IMR-90 (cell line): Measurements from ENCODE around the gene ACSL6. TPM values are rescaled to one million over a fixed set of nuclear protein-coding genes. Genes with fewer than 3 reads are reported as not detected.

Experiments
- ATAC-seq: fragments of 200-7000 bp; cut with Tn5 transposase; 2 replicates; pipeline ENCODE4 v1.9.1; 2020; ENCODE audit warnings: low read depth, mild to moderate bottlenecking, moderate library complexity
- BruUV-seq: library from RNA; stranded (reverse); fragments of 400-500 nt; replicated peaks from 2 replicates; lab custom pipeline; 2021; lab: Mats Ljungman, UMichigan
- CTCF ChIA-PET: fragments of 300-600 bp; formaldehyde crosslinking; extraction: SDS; loops from one replicate; lab custom pipeline; 2021; ENCODE audit warnings: antibody characterized with exemption; lab: Yijun Ruan, JAX
- POLR2A ChIA-PET: fragments of 300-600 bp; sonication (Branson Sonifier 250); formaldehyde crosslinking; loops from one replicate; lab custom pipeline; 2022; ENCODE audit warnings: antibody characterized with exemption; ENCODE audit not compliant: unreplicated experiment; lab: Charles Lee
- DNase-seq: peaks from one replicate; pipeline ENCODE4 v3.0.0; 2013
- H2AFZ ChIP-seq: replicated peaks from 2 replicates; pipeline ENCODE3; 2013; ENCODE audit warnings: low read length, mild to moderate bottlenecking; ENCODE audit not compliant: poor library complexity
- H2AK5ac ChIP-seq: 2 replicates; pipeline ENCODE4 v1.6.1; 2013; ENCODE audit warnings: low read depth, low read length, inconsistent platforms
- H2AK9ac ChIP-seq: replicated peaks from 2 replicates; pipeline ENCODE3; 2013; ENCODE audit warnings: mild to moderate bottlenecking, low read depth, low read length, moderate library complexity; ENCODE audit not compliant: poor library complexity
- H2BK120ac ChIP-seq: 2 replicates; pipeline ENCODE4 v1.6.1; 2013; ENCODE audit warnings: low read depth, low read length, inconsistent platforms
- H2BK15ac ChIP-seq: 3 replicates; pipeline ENCODE4 v1.6.1; 2013; ENCODE audit warnings: low read depth, low read length, inconsistent platforms
- H2BK20ac ChIP-seq: 2 replicates; pipeline ENCODE4 v1.6.1; 2013; ENCODE audit warnings: low read depth, mild to moderate bottlenecking, inconsistent platforms, low read length, moderate library complexity
- H2BK5ac ChIP-seq: 2 replicates; pipeline ENCODE4 v1.6.1; 2013; ENCODE audit warnings: mild to moderate bottlenecking, low read depth, low read length, inconsistent platforms; ENCODE audit not compliant: poor library complexity, severe bottlenecking
- H3K14ac ChIP-seq: replicated peaks from 2 replicates; pipeline ENCODE4 v1.6.1; 2013; ENCODE audit warnings: low read depth, low read length, inconsistent platforms
- H3K18ac ChIP-seq: 2 replicates; pipeline ENCODE4 v1.6.1; 2013; ENCODE audit warnings: low read depth, low read length, control low read depth
- H3K23ac ChIP-seq: 2 replicates; pipeline ENCODE4 v1.6.1; 2013; ENCODE audit warnings: low read depth, low read length, inconsistent platforms
- H3K27ac ChIP-seq: 2 replicates; pipeline ENCODE4 v1.5.1; 2013; ENCODE audit warnings: mild to moderate bottlenecking, control low read depth, low read length; ENCODE audit not compliant: insufficient read depth
- H3K27me3 ChIP-seq: 2 replicates; pipeline ENCODE4 v1.6.1; 2013; ENCODE audit warnings: low read length; ENCODE audit not compliant: control insufficient read depth, insufficient read depth
- H3K36me3 ChIP-seq: 2 replicates; pipeline ENCODE4 v1.6.1; 2013; ENCODE audit warnings: low read length, mixed read lengths; ENCODE audit not compliant: control insufficient read depth, insufficient read depth
- H3K4ac ChIP-seq: 2 replicates; pipeline ENCODE4 v1.6.1; 2013; ENCODE audit warnings: low read depth, low read length, inconsistent platforms
- H3K4me1 ChIP-seq: 2 replicates; pipeline ENCODE4 v1.6.1; 2013; ENCODE audit warnings: low read length, mixed read lengths; ENCODE audit not compliant: control insufficient read depth, insufficient read depth
- H3K4me2 ChIP-seq: 2 replicates; pipeline ENCODE4 v1.6.1; 2013; ENCODE audit warnings: low read depth, mild to moderate bottlenecking, control low read depth, low read length, moderate library complexity
- H3K4me3 ChIP-seq: 2 replicates; pipeline ENCODE4 v1.5.1; 2013; ENCODE audit warnings: low read depth, mild to moderate bottlenecking, control low read depth, low read length, moderate library complexity; ENCODE audit not compliant: insufficient read depth
- H3K56ac ChIP-seq: 2 replicates; pipeline ENCODE4 v1.6.1; 2013; ENCODE audit warnings: low read length, inconsistent platforms; ENCODE audit not compliant: insufficient read depth; ENCODE audit errors: extremely low read depth
- H3K79me1 ChIP-seq, 2 experiments: 2 replicates each; pipeline ENCODE4 v1.6.1; 2013; ENCODE audit warnings: low read length in 2 of 2, inconsistent platforms in 1 of 2, low read depth in 1 of 2
- H3K9ac ChIP-seq: 2 replicates; pipeline ENCODE4 v1.6.1; 2013; ENCODE audit warnings: low read depth, low read length, control low read depth
- H3K9me1 ChIP-seq: 2 replicates; pipeline ENCODE4 v1.6.1; 2013; ENCODE audit warnings: low read length, inconsistent platforms; ENCODE audit not compliant: insufficient read depth
- H3K9me3 ChIP-seq: 2 replicates; pipeline ENCODE4 v1.6.1; 2013; ENCODE audit warnings: low read length; ENCODE audit not compliant: control insufficient read depth, insufficient read depth
- H4K20me1 ChIP-seq: 2 replicates; pipeline ENCODE4 v1.6.1; 2013; ENCODE audit warnings: low read length, inconsistent platforms; ENCODE audit not compliant: insufficient read depth
- H4K5ac ChIP-seq: 2 replicates; pipeline ENCODE4 v1.6.1; 2013; ENCODE audit warnings: mild to moderate bottlenecking, low read depth, low read length, control low read depth
- H4K8ac ChIP-seq, 2 experiments: 2 replicates each; pipeline ENCODE4 v1.6.1; 2013; ENCODE audit warnings: low read depth in 2 of 2, low read length in 2 of 2, control low read depth in 1 of 2, inconsistent platforms in 1 of 2
- H4K91ac ChIP-seq: 2 replicates; pipeline ENCODE4 v1.6.1; 2013; ENCODE audit warnings: low read depth, low read length, inconsistent platforms; ENCODE audit not compliant: insufficient read depth
- CEBPB ChIP-seq: IDR thresholded peaks from 2 replicates; pipeline ENCODE4 v1.6.1; 2012; ENCODE audit warnings: low read depth, low read length, improper control_type of control experiment
- MAFK ChIP-seq: IDR thresholded peaks from 2 replicates; pipeline ENCODE4 v1.6.1; 2012; ENCODE audit warnings: low read depth, low read length, improper control_type of control experiment
- WGBS, 2 experiments: methylation state at CpG; one replicate each; pipeline versions ENCODE4 v1.1.5 to v1.1.7; 2013; ENCODE audit warnings: missing lambda C conversion rate in 2 of 2; ENCODE audit not compliant: insufficient read length in 1 of 2; ENCODE audit errors: extremely low coverage in 2 of 2; 5-methylcytosine and 5-hydroxymethylcytosine counted together
- dilution Hi-C: fragments of 300-500 bp; cut with HindIII; formaldehyde crosslinking; loops from one replicate; pipeline ENCODE4 v1.14.3; 2018; ENCODE audit warnings: low sequenced_read_pairs; ENCODE audit not compliant: unreplicated experiment
- in situ Hi-C: fragments of 300-500 bp; cut with MboI; formaldehyde crosslinking; loops from 3 replicates; pipeline ENCODE4 v1.14.3; 2019; ENCODE audit warnings: low sequenced_read_pairs, inconsistent platforms, mixed read lengths
- intact Hi-C: fragments of 100-400 bp; cut with micrococcal nuclease; formaldehyde crosslinking; loops from 2 replicates; pipeline ENCODE4 v1.10.0; 2022
- polyA plus RNA-seq, 3 experiments: library from polyadenylated mRNA; depleted of rRNA; stranded (reverse); fragments of >200 nt; gene quantifications; 2 replicates each; pipeline ENCODE4 v1.2.3, GENCODE V29; 2012; ENCODE audit warnings: low replicate concordance in 1 of 3
- total RNA-seq: library from RNA; depleted of rRNA; stranded (reverse); fragments of >200 nt; gene quantifications from 2 replicates; pipeline ENCODE4 v1.2.3, GENCODE V29; 2012

Gene ACSL6
- total and polyA plus RNA-seq, 2 of the 4 experiments (the other 2 are of a cell fraction): not detected

DNA sequence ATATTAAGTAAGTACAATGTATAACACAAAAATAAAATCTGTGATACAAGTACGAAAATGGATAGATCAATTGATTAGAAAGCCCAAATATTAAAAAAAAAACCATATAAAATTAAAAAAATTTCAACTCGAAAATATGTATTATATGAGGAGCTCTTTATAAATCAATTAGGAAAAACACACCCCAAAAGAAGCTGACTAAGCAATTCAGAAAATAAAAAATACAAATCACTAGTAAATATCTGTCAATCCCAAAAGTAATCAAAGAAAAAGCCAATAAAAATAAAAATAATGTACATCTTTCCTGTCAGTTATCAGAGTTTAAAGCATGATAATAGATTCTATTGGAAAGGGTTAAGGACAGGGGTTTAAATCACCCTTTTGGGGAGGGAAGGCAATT lies 10.2 kb upstream of the ACSL6 start:
- H4K5ac ChIP-seq: no peak overlapping the region
- no peaks in the 10 kb centered on the region for H3K4me1 ChIP-seq
- H4K20me1 ChIP-seq: no peaks in the 10 kb centered on the region
- H3K14ac ChIP-seq: no peak overlapping the region
- no peak overlapping the region for H3K9ac ChIP-seq
- DNase-seq (no peak), ATAC-seq (no peak)
- no peak overlapping the region for H3K4me3 ChIP-seq
- ChIA-PET CTCF (interaction anchor here (0.7 kb wide), 1 partner anchor 19 kb away, joined by 3 read pairs; no protein-coding TSS in a partner anchor), POLR2A (no interaction called here)
- intact Hi-C loops: no loop called here
- no peak overlapping the region for H3K4ac ChIP-seq
- no peak overlapping the region for H2AK5ac ChIP-seq
- H3K27me3 ChIP-seq: peaks cover 26% of the 10 kb centered on the region
- no peaks in the 10 kb centered on the region for H3K9me1 ChIP-seq
- H4K91ac ChIP-seq: no peak overlapping the region
- H2BK5ac ChIP-seq: no peak overlapping the region
- H2BK20ac ChIP-seq: no peak overlapping the region
- H2BK120ac ChIP-seq: no peak overlapping the region
- no peaks in the 10 kb centered on the region for H3K36me3 ChIP-seq
- dilution Hi-C loops: no loop called here
- TF ChIP-seq CEBPB (no peak), MAFK (peak; percentile 93)
- no peaks in the 10 kb centered on the region for H3K79me1 ChIP-seq
- no peaks in the 10 kb centered on the region for H3K9me3 ChIP-seq
- H2AFZ ChIP-seq: no peak overlapping the region
- no peak overlapping the region for H3K27ac ChIP-seq
- no peak overlapping the region for H3K56ac ChIP-seq
- BruUV-seq: no TSS peak
- no peak overlapping the region for H3K4me2 ChIP-seq
- no peak overlapping the region for H2AK9ac ChIP-seq
- H2BK15ac ChIP-seq: no peak overlapping the region
- WGBS, 2 experiments: no CpG with 5 or more reads among the region's 2 CpGs
- H3K18ac ChIP-seq: no peak overlapping the region
- no peak overlapping the region for H4K8ac ChIP-seq
- H3K23ac ChIP-seq: no peak overlapping the region
- in situ Hi-C loops: no loop called here
